Measurements from ENCODE around the gene WWC1.
A peak's percentile ranks its signal among the peaks of the same experiment; 100 is the strongest.
"Not testable (repeated sequence)": the region's sequence is repeated elsewhere in the genome, so short reads cannot be mapped to it uniquely, and the experiment has no call there.

WWC1 gene

GRCh38 chr5:168286863-168287262 is 4.6 kb upstream of the WWC1 start:
- not testable (repeated sequence) for DNase-seq

- no peak for DNase-seq
Observed at GRCh38 chr5:168287362-168287761, 4.1 kb upstream of the WWC1 start.

GRCh38 chr5:168288349-168289245 is 2.8 kb upstream of the WWC1 start:
- peak; percentile 94 for DNase-seq

DNA sequence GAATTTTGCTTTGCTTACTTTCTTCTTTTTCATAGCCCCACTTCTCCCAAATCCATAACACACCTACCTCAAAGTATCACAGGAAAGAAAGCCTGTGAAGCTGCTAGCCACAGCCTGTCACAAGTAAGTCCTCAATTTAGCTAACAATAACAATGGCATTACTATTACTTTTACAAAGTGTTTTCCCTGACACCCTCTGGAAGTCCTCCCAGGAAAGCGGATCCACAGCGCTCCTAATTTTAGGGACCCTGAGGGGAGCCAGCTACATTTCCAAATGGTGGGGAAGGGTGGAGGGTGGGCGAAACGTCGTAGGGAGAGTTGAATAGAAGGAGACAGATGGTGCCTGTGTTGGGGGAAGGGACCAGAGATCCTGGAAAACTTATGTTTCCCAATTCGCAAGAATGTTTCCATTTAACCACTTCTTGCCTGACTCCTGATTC is 523 bp upstream of the WWC1 start:
- no peak for DNase-seq

- no peak for DNase-seq
Observed at GRCh38 chr5:168291964-168292785, 730 bp downstream of the WWC1 start.

DNA sequence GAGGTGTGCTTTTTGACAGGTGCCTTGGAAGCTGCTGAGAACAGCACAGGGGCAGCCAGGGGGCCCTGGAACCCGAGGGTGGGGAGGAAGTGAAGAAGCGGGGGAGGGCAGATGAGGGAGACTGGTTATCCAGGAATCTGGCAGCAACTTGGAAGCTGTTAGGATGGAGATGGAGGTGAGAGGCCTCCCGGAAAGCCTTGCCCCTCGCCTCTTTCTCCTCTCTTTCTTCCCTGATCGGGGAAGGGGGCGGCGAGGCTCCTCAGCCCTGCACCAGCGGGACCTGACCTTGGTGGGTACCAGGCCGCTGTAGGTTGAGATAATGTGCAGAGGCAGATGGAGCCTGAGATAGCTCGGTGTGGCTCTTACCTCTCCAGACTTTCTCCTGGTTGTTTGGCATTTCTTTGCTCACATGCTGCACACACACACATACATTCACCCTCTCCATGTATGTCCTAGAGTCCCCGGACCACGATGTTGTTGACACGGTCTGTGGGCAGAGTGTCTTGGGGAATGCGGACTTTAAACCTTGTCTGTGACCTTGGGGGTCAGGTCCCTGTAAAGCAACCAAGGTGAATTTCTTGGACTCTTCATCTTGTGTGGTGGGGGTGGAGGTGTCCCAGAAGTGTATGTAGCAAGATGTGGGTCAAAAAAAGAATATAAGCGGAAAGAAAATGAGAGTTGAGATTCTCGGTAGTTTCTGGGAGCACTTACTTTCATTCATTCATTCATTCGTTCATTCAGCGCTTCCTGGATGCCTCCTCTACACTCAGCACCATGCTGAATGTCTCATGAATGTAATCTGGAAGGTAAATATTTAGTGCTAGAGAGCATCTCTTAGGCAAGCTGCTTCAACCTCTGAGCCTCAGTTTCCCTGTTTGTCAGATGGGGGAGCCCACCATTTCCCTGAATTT is 1.6 kb downstream of the WWC1 start:
- no peak for DNase-seq

DNA sequence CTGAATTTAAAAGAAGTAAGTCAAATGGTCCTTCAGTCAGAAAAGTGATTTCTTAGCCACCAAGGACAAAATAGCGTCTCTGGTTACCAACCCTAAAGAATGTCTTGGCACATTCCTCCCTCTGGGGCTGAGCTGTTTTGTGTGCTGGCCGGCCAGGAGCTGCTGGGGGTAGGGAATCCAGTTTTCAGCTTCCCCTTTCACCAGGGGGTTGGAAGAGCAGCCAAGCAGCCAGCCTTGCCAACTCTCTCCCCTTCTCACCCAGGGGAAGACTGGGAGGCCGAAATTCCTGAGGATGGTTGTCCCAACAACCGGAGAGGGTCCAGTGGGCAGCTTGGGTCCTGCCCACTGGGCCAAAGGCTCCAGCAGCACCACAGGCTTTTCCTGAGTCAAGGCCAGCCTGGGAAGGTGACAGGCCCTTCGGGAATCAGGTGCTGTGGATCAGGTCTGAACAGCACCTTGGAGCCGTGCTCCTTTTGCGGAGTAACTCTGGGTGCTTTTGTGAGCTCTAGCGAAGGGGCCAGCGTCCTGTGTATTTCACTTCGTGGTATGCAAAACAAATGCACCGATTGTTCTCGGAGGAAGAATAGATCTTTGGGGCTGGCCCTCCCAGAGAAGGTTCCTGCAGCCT is 4.2 kb downstream of the WWC1 start:
- DNase-seq: peak; percentile 89

DNA sequence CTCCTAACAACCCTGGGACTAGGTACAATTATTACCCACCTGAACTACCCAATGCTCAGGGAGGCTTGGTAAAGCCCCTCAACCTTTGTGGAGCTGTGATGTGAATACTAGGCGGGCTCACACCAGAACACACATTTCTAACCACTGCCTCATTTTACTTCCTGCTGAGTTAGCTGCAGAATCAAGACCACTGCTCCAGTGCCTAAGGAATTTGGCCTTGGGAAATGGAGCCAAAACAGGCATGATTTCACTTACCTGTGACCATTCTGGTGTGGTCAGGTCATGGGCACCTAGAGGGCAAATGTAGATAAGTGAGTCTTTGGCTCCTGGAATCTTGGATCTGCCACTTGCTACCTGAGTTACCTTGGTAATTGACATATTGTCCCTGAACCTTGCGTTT is 5.2 kb downstream of the WWC1 start:
- DNase-seq: no peak

DNA sequence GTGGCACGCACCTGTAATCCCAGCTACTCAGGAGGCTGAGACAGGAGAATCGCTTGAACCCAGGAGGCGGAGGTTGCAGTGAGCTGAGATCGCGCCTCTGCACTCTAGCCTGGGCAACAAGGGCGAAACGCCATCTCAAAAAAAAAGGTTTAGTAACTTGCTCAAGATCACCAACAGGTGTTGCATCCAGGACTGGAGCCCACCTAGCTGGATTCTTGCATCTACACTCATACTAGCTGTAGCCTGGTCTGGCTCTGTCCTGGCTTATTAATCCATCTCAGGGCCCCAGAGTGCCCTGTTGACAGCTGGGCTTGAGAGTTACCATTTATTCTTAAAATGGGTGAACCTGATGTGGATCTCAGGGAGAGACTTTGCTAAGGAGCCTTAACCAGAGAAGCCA is 7.5 kb downstream of the WWC1 start:
- no peak for DNase-seq

DNA sequence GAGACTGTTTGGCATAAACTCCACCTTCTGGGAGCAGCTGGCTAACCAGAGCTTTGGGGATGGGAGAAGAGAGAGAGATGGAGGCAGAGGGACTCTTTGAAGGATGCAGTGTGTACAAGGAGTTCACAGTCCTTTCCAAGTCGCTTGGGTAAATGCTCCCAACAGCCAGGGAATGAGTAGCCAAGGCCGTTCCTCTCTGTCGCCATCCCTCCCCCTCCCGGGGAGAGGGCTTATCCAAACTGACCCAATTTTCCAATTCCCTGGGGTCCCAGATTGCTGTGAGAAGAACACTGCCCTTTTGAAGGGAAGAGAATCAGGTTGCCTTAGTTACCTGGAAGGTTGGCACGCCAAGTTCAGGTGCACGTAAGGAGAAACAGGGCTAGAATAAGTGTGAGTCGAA is 7.9 kb downstream of the WWC1 start:
- DNase-seq: no peak

- no peak for DNase-seq
Observed at GRCh38 chr5:168300326-168301182, 9.1 kb downstream of the WWC1 start.

- DNase-seq: peak; percentile 95
Observed at GRCh38 chr5:168301593-168302390, 10.3 kb downstream of the WWC1 start.

DNA sequence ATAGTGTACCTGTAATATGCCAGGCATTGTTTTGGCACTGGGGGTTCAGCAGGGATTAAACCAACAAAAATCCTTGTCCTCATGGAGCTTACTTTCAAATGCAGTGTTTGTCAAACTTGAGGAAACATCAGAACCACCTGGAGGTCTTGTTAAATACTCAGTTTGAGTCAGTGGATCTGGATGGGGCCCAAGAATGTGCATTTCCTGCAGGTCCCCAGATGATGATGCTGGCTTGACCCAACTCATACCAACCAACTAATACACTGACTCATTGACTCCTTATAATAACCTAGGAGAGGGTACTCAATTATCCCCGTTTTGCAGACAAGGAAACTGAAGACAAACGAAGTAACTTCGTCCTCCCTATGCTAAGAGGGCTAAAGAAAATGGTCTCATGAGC is 11.3 kb downstream of the WWC1 start:
- no peak for DNase-seq

DNA sequence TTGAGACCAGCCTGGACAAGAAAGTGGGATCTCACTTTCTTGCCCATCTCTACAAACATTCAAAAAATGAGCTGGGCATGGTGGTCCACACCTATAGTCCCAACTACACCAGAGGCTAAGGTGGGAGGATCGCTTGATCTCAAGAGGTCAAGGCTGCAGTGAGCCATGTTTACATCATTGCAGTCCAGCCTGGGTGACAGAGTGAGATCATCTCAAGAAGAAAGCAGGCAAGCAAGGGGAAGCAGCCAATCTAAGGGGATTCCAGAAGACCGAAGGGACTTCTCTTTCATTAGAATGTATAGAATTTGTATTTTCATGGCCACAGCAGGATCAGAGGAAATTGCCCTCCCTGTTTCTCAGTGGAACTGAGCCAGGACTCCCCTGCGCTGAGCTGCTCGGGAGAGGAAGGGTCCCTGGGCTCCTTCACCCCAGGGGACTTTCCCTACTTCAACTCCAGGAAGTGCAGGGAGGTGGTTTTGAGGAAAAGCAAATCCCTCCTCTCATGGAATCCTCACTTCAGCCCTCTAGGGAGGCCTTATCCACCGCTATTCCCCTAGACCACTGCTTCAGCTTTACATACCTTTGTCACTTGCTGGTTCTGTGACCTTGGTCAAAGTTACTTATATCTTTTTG is 12.1 kb downstream of the WWC1 start:
- DNase-seq: no peak

DNA sequence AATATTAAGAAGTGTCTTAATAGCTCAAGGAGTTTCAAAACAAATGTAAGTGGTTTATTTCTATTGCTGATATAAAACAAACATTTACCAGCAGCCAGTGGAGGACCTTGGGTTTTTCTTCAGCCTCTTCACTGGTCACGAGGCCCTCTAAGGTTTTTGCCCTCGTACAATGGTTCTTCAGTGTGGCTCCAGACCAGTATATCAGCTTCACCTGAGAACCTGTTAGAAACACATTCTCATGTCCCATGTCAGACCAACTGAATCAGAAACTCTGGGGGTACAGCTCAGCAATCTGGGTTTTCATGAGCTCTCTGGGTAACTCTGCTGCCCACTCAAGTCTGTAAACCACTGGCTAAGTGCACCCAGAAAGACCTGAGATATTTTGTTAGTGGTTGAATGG is 12.9 kb downstream of the WWC1 start:
- DNase-seq: no peak

DNA sequence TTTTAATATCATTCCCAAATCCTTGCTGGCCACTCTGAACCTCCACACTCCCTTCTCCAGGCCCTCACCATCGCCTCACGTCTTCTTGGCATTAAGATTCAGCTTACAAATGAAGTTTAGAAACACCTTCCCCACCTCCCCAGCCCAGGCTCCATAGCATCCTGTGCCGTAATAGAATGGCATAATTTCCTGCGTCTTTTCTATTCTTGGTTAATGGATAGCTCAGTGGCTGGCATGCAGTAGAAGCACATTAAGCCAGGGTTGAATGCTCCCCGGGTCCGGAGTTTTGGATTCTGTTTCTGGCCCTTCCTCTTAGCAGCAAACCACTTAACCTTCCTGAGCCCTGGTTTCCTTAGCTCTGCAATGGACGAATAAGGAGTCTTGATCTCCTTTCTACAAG is 13.8 kb downstream of the WWC1 start:
- DNase-seq: peak; percentile 77

DNA sequence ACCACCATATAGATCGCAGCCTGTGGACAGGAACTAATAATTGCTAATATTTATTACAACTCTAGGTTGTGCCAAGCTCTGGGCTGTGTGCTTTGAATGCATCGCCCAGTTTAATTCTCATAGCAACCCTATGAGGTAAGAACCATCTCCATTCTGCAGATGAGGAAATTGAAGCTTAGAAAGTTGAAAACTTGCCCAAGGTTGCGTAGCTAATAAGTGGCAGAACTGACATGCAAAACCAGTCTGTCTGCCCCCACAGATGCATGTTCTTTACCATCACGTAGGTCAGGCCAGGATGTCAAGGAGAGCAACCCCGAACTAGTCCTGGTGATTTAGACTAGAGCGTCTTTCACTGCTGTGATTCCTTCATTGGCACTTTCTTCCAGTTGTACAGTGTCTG is 15.6 kb downstream of the WWC1 start:
- no peak for DNase-seq

DNA sequence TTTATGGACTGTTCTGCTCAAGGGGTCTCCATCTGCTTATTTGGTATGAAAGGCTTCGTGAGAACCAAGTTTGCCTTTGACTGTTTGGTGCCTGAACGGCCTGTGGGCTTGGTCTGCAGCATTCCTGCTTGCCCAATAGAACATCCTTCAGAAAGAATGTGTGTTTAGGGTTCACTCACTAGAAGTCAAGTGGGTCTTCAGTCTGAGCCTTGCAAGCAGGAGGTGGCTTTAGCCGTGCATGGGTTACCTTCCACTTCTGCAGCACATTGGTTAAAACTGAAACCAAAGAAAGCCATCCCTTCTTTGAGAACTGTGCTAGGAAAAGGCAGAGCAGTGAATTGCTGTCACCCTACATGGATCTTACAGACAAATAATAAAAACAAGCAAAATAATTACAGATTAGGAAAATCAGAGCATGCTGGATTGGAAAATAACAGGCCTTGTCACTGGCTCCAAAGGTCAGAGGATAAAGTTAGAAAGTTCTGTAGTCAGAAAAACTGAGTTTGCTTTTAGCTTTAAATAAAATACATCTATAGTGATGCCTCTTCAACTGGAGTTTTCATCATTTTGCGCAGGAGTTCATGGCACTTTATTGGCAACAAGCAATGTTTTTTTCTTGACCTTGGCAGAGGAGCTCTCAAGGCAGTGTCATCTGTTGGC is 16.6 kb downstream of the WWC1 start:
- DNase-seq: no peak

- DNase-seq: no peak
Observed at GRCh38 chr5:168308976-168309598, 17.6 kb downstream of the WWC1 start.

Data from kidney glomerular epithelial cell (primary cell).